A549 (cell line): ENCODE results near the gene AP1S2. TPM values are rescaled to one million over a fixed set of nuclear protein-coding genes. Genes with fewer than 3 reads are reported as not detected.

Experiments
- ATAC-seq, 2 experiments: fragments of 200-7000 bp in 1 of 2; fragments of >200 bp in 1 of 2; cut with Nextera tagmentation in 1 of 2; cut with Tn5 transposase in 1 of 2; 3 replicates each; pipeline versions ENCODE4 v1.8.0 to v1.9.1; 2018 to 2020; ENCODE audit warnings: mild to moderate bottlenecking in 1 of 2, moderate library complexity in 1 of 2
- CTCF ChIA-PET: fragments of 300-600 bp; sonication (Branson Sonifier 250); formaldehyde crosslinking; extraction: SDS; loops from one replicate; lab custom pipeline; 2021; ENCODE audit warnings: antibody characterized with exemption, inconsistent platforms; lab: Yijun Ruan, JAX
- POLR2A ChIA-PET: fragments of 350-600 bp; formaldehyde crosslinking; extraction: SDS; loops from one replicate; lab custom pipeline; 2021; ENCODE audit warnings: antibody characterized with exemption, inconsistent platforms; lab: Yijun Ruan, JAX
- DNase-seq, 2 experiments: peaks; one replicate each; pipeline versions ENCODE4 v3.0.0 to v3.0.0-alpha.2; 2011 to 2016; ENCODE audit warnings: low read depth in 1 of 2, low spot score in 1 of 2
- FAIRE-seq: peaks from 2 replicates; lab custom pipeline; 2011; peaks lifted over from hg19 to GRCh38; lab: Jason Lieb, UNC
- H3K27ac ChIP-seq, 2 experiments: fragments of >200 bp; sonication (Bioruptor Twin); formaldehyde crosslinking; 3 replicates each; pipeline ENCODE4 v1.5.1; 2016 to 2017
- H3K4me1 ChIP-seq: fragments of >200 bp; sonication (Bioruptor Twin); formaldehyde crosslinking; 3 replicates; pipeline ENCODE4 v1.6.1; 2016
- H3K4me2 ChIP-seq: fragments of >200 bp; sonication (Bioruptor Twin); formaldehyde crosslinking; 3 replicates; pipeline ENCODE4 v1.6.1; 2016
- H3K4me3 ChIP-seq: fragments of >200 bp; sonication (Bioruptor Twin); formaldehyde crosslinking; 3 replicates; pipeline ENCODE4 v1.5.1; 2016
- H3K9me3 ChIP-seq: fragments of >200 bp; sonication (Bioruptor Twin); formaldehyde crosslinking; 3 replicates; pipeline ENCODE4 v1.6.1; 2016
- CEBPB ChIP-seq, 2 experiments: fragments of >200 bp in 1 of 2; sonication (Bioruptor Twin) in 1 of 2; formaldehyde crosslinking in 1 of 2; IDR thresholded peaks; 2 replicates each; pipeline ENCODE4 v1.6.1; 2012 to 2016
- CHD2 ChIP-seq: fragments of 150-350 bp; IDR thresholded peaks from 2 replicates; pipeline ENCODE4 v1.6.1; 2014; ENCODE audit warnings: low read length; ENCODE audit not compliant: partially characterized antibody
- CTCF ChIP-seq: fragments of >200 bp; sonication (Bioruptor Twin); formaldehyde crosslinking; IDR thresholded peaks from 3 replicates; pipeline ENCODE4 v1.5.1; 2016
- EHMT2 ChIP-seq: fragments of 200-600 bp; sonication (generic); IDR thresholded peaks from 2 replicates; pipeline ENCODE4 v1.6.1; 2016; ENCODE audit warnings: antibody characterized with exemption, low read depth, mild to moderate bottlenecking, moderate library complexity
- ESRRA ChIP-seq: fragments of 150-350 bp; IDR thresholded peaks from 2 replicates; pipeline ENCODE4 v1.6.1; 2014; ENCODE audit warnings: mild to moderate bottlenecking, low read length, borderline replicate concordance
- GATA3 ChIP-seq: IDR thresholded peaks from 2 replicates; pipeline ENCODE4 v1.6.1; 2012; ENCODE audit warnings: borderline replicate concordance
- HDAC2 ChIP-seq: fragments of 200-600 bp; sonication (generic); IDR thresholded peaks from 2 replicates; pipeline ENCODE4 v1.6.1; 2016
- HES2 ChIP-seq: fragments of >200 bp; sonication (Bioruptor Twin); formaldehyde crosslinking; IDR thresholded peaks from 2 replicates; pipeline ENCODE4 v1.6.1; 2016
- HEYL ChIP-seq: fragments of 250-450 bp; sonication (Bioruptor Pico); IDR thresholded peaks from 2 replicates; pipeline ENCODE4 v1.8.0; 2021; ENCODE audit warnings: mild to moderate bottlenecking, moderate library complexity
- HOXA7 ChIP-seq: fragments of 250-450 bp; sonication (Bioruptor Pico); IDR thresholded peaks from 2 replicates; pipeline ENCODE4 v1.5.0; 2020; ENCODE audit warnings: mild to moderate bottlenecking, moderate library complexity
- MYC ChIP-seq: IDR thresholded peaks from 2 replicates; pipeline ENCODE4 v1.6.1; 2012; ENCODE audit warnings: mild to moderate bottlenecking, inconsistent platforms, low read length, improper control_type of control experiment, borderline replicate concordance
- NFE2L2 ChIP-seq: fragments of 150-350 bp; conservative IDR thresholded peaks from 2 replicates; pipeline ENCODE4 v1.6.1; 2014; ENCODE audit warnings: low read length
- PHF8 ChIP-seq: fragments of 200-600 bp; sonication (generic); IDR thresholded peaks from 2 replicates; pipeline ENCODE4 v1.6.1; 2016; ENCODE audit warnings: low read depth, mild to moderate bottlenecking, antibody characterized with exemption, moderate library complexity, borderline replicate concordance
- RAD21 ChIP-seq, 2 experiments: fragments of >200 bp in 1 of 2; sonication (Bioruptor Twin) in 1 of 2; formaldehyde crosslinking in 1 of 2; IDR thresholded peaks in 1 of 2; conservative IDR thresholded peaks in 1 of 2; 2 replicates in 1 of 2; 3 replicates in 1 of 2; pipeline ENCODE4 v1.6.1; 2012 to 2018; ENCODE audit warnings: inconsistent platforms in 1 of 2
- RCOR1 ChIP-seq: fragments of 150-350 bp; IDR thresholded peaks from 2 replicates; pipeline ENCODE4 v1.6.1; 2014; ENCODE audit warnings: antibody characterized with exemption, low read length, low read depth
- RNF2 ChIP-seq: fragments of 200-600 bp; sonication (generic); IDR thresholded peaks from 2 replicates; pipeline ENCODE4 v1.6.1; 2016; ENCODE audit warnings: low read depth, mild to moderate bottlenecking, antibody characterized with exemption, moderate library complexity, borderline replicate concordance
- TFCP2L1 ChIP-seq: fragments of 250-450 bp; sonication (Bioruptor Pico); IDR thresholded peaks from 2 replicates; pipeline ENCODE4 v1.5.0; 2021; ENCODE audit warnings: mild to moderate bottlenecking
- ZC3H11A ChIP-seq: fragments of 450-650 bp; IDR thresholded peaks from 2 replicates; pipeline ENCODE4 v1.6.1; 2014; ENCODE audit warnings: antibody characterized with exemption, mild to moderate bottlenecking
- ZFP36 ChIP-seq: fragments of 450-650 bp; IDR thresholded peaks from 2 replicates; pipeline ENCODE4 v1.6.1; 2014; ENCODE audit warnings: borderline replicate concordance; ENCODE audit not compliant: partially characterized antibody
- ZNF302 ChIP-seq: fragments of 250-450 bp; sonication (Bioruptor Pico); IDR thresholded peaks from 2 replicates; pipeline ENCODE4 v1.9.0; 2021; ENCODE audit warnings: inconsistent platforms, mild to moderate bottlenecking, moderate library complexity
- WGBS: methylation state at CpG from one replicate; pipeline ENCODE4 v1.1.6; 2017; ENCODE audit errors: missing lambda C conversion rate; 5-methylcytosine and 5-hydroxymethylcytosine counted together
- polyA plus RNA-seq, 4 experiments: library from polyadenylated mRNA; depleted of rRNA in 3 of 4; stranded (reverse); fragments of >200 nt; fragmentation: RNase III in 1 of 4; extraction: RNeasy Plus Mini Kit Qiagen cat#74134 plus additional on column Dnase treatment in 1 of 4; gene quantifications; 2 replicates in 3 of 4; 3 replicates in 1 of 4; pipeline ENCODE4 v1.2.3, GENCODE V29; 2011 to 2017

Gene AP1S2
- polyA plus RNA-seq, 2 of the 4 experiments (the other 2 are of a cell fraction): 17.1 to 18.5 TPM

GRCh38 chrX:15848576-15848975 lies 6.0 kb downstream of the AP1S2 start:
- POLR2A ChIA-PET: no interaction called here
- peaks cover 6% of the 10 kb centered on the region; the same call in 1 of the 3 replicates for H3K4me1 ChIP-seq
- no peak for TF ChIP-seq ZFP36
- no peak for TF ChIP-seq CHD2
- ATAC-seq (no peak), FAIRE-seq (no peak), DNase-seq (no peak)
- H3K27ac ChIP-seq: no peak overlapping the region
- no peaks in the 10 kb centered on the region for H3K9me3 ChIP-seq
- H3K4me3 ChIP-seq: no peak overlapping the region
- 92% methylated on average over 1 of the region's 1 CpG for WGBS
- CTCF ChIA-PET: interaction anchor here (2.4 kb wide), 1 partner anchor 363 kb away, joined by 9 read pairs; no protein-coding TSS in a partner anchor
- H3K4me2 ChIP-seq: no peak overlapping the region

GRCh38 chrX:15843960-15844359 lies 10.7 kb downstream of the AP1S2 start:
- ATAC-seq (no peak), FAIRE-seq (no peak), DNase-seq (no peak)
- TF ChIP-seq CTCF (no peak), HEYL (CRISPR knock-in tag) (no peak)
- H3K27ac ChIP-seq: no peak overlapping the region
- no peak overlapping the region for H3K4me3 ChIP-seq
- no peak overlapping the region for H3K4me2 ChIP-seq
- no peaks in the 10 kb centered on the region for H3K4me1 ChIP-seq
- CTCF ChIA-PET: no interaction called here
- POLR2A ChIA-PET: no interaction called here
- H3K9me3 ChIP-seq: no peaks in the 10 kb centered on the region

- FAIRE-seq (no peak), DNase-seq (no peak), ATAC-seq (no peak)
- POLR2A ChIA-PET: no interaction called here
- no peaks in the 10 kb centered on the region for H3K4me1 ChIP-seq
- TF ChIP-seq HOXA7 (CRISPR knock-in tag) (no peak), TFCP2L1 (CRISPR knock-in tag) (no peak), MYC (no peak), PHF8 (no peak), GATA3 (no peak), EHMT2 (no peak), ZC3H11A (no peak), CHD2 (no peak), RCOR1 (no peak), RAD21 (conservative IDR thresholded peaks at IDR 0.05 in 1 of 2, IDR thresholded peaks at IDR 0.05 in 1 of 2) (no peak), HES2 (no peak), NFE2L2 (no peak), CTCF (no peak), ESRRA (no peak), ZNF302 (CRISPR knock-in tag) (no peak), HDAC2 (no peak), CEBPB (IDR thresholded peaks at IDR 0.05) (no peak), RNF2 (no peak)
- CTCF ChIA-PET: no interaction called here
- no peak overlapping the region for H3K4me3 ChIP-seq
- H3K9me3 ChIP-seq: no peaks in the 10 kb centered on the region
- 77% methylated on average over 2 of the region's 2 CpGs for WGBS
- H3K4me2 ChIP-seq: no peak overlapping the region
- H3K27ac ChIP-seq: no peak overlapping the region
Observed at GRCh38 chrX:15841853-15842516, 12.6 kb downstream of the AP1S2 start.
